Measurements from ENCODE around the gene ZBP1.

ZBP1 gene

DNA sequence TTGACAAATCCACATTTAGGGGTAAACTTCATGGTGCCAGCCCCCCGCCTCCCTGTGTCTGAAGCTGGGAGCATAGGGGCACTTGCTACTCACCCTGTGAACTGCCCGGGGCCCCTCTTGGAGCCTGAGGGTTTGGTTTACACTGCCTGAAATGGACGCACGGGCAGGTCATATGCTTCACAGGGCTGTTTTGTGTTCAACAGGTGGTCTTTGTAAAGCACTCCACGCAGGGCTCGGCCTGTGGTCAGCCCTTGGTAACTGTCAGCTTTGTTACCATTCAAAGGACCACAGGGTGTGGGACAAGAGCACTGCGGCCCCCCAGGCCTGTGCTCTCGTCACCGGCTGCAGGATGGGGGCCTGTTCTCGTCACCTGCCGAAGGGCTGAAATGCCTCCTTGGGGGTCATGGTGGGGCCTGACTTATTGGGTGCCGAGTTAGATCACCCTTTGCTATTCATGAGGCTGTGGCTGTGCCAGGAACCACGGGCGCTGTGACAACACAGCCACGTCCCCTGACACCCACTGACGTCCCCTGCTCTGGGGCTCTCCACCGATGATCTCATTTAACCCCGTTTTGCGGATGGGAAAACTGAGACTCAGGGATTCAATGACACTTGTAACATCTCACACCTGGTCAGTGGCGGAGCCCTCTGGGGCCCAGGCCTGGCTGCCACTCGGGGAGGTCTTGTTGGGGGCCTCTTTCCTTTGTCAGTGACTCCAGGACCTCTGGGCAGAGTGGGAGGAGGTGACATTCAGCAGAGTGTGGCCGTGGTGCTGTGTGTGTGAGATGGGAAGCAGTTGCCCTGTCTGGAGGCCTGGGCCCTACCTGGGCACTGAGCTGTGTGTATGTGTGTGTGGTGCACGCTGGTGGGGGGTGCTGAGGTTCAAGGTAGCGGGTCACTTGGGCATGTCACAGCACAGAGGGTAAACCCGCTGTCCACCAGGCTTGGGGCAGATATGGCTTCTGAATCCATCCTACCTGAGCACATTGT is 24.9 kb downstream of the ZBP1 start:
- H3K9me3 ChIP-seq (replicated peaks in 1 of 2; ENCODE audit: control insufficient read depth in 2 of 2, insufficient read depth in 1 of 2, low read depth in 1 of 2, low read length in 2 of 2): no peaks in the 10 kb centered on the region
- H3K36me3 ChIP-seq (replicated peaks in 1 of 2; ENCODE audit: control insufficient read depth in 2 of 2, insufficient read depth in 2 of 2, low read length in 2 of 2): no peaks in the 10 kb centered on the region
- H2BK5ac ChIP-seq (ENCODE audit: low read length): peak overlapping the region; percentile 57
- H3K23ac ChIP-seq (ENCODE audit: low read depth, low read length, poor library complexity): no peak overlapping the region
- no peak overlapping the region for H3K4me2 ChIP-seq (ENCODE audit: insufficient read depth, low read length, poor library complexity, severe bottlenecking)
- H2BK15ac ChIP-seq (ENCODE audit: low read length): peak overlapping the region; percentile 91
- peaks cover 0 to 7% of the 10 kb centered on the region in 2 donors for H3K4me1 ChIP-seq (ENCODE audit: control insufficient read depth in 2 of 2, insufficient read depth in 1 of 2, low read depth in 1 of 2, low read length in 2 of 2)
- H2AK5ac ChIP-seq (ENCODE audit: low read depth, low read length): peak overlapping the region; percentile 87
- H3K9ac ChIP-seq (ENCODE audit: low read depth, low read length, poor library complexity): peak overlapping the region; percentile 72
- H4K91ac ChIP-seq (ENCODE audit: low read depth, low read length, poor library complexity): peak overlapping the region; percentile 24
- DNase-seq (ENCODE audit: low spot score): no peak
- H2BK12ac ChIP-seq (ENCODE audit: low read length): peak overlapping the region; percentile 66
- peak overlapping the region; percentile 48 for H3K4ac ChIP-seq (ENCODE audit: low read length)
- H3K79me1 ChIP-seq (ENCODE audit: low read depth, low read length): no peaks in the 10 kb centered on the region
- peak overlapping the region; percentile 57 for H2BK120ac ChIP-seq (ENCODE audit: low read depth, low read length)
- H4K8ac ChIP-seq (ENCODE audit: low read depth, low read length): peak overlapping the region; percentile 58
- H3K27me3 ChIP-seq (ENCODE audit: control insufficient read depth in 3 of 3, insufficient read depth in 3 of 3, low read depth in 1 of 3, low read length in 3 of 3): peaks cover 0 to 36% (median 0%) of the 10 kb centered on the region in 3 experiments
- H3K27ac ChIP-seq (replicated peaks; ENCODE audit: low read length): no peak overlapping the region
- peak overlapping the region; percentile 70 for H3K18ac ChIP-seq (ENCODE audit: low read length)
- peak overlapping the region; percentile 66 for H3K14ac ChIP-seq (ENCODE audit: low read length)
- no CpG with 5 or more reads among the region's 25 CpGs for WGBS, 2 donors (ENCODE audit: extremely low coverage in 2 of 2, insufficient read length in 2 of 2, insufficient replicate concordance in 1 of 2)
- no peak overlapping the region for H3K4me3 ChIP-seq (ENCODE audit: low read length in 2 of 2)
- H2AFZ ChIP-seq (ENCODE audit: low read length): no peak overlapping the region

DNA sequence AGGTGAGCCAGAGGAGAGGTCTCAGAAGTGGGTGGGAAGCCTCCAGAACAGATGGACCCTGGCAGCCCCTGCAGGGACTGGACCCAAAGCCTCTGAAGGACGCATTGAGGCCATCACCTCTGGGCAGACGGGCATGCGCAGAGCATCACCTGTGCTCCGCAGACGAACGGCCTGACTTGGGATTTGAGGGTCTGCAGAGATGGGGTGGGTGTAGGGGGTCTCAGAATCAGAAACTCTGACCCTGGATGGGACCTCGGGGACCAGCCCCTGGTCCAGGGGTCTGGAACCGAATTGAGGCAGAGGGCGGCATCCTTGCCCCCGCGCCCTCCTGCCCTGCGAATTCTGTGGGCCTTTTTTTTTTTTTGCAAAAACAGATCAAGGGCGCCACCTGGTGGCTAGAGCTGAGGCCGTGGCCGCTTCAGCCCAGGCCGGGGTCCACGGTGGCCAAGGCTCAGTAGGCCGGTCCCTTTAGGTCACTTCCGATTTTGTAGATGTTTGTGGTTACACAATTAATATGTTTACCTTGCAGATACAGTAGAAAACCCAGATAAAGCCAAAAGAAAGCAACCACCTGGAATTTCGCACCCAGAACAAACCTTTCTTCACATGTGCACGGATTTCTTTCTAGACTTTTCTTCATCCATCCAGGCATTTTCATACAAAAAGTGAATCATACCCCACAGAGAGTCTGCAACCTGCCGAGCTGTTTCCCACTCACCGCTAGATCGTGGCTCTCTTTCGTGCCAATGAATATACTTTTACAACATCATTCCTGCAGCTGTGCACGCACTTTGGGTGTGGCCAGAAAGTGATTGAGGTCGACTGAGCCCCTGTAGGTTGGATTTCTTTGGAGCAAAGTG is 25.9 kb downstream of the ZBP1 start:
- Histone ChIP-seq H3K27me3 (ENCODE audit: control insufficient read depth in 3 of 3, insufficient read depth in 3 of 3, low read depth in 1 of 3, low read length in 3 of 3) (peaks cover 0 to 37% (median 0%) of the 10 kb centered on the region in 3 experiments), H3K4me1 (ENCODE audit: control insufficient read depth in 2 of 2, insufficient read depth in 1 of 2, low read depth in 1 of 2, low read length in 2 of 2) (peaks cover 0 to 7% of the 10 kb centered on the region in 2 donors), H3K4ac (ENCODE audit: low read length) (no peak overlapping the region), H4K91ac (ENCODE audit: low read depth, low read length, poor library complexity) (no peak overlapping the region), H2BK15ac (ENCODE audit: low read length) (no peak overlapping the region), H2AK5ac (ENCODE audit: low read depth, low read length) (peak overlapping the region; percentile 89), H3K9ac (ENCODE audit: low read depth, low read length, poor library complexity) (no peak overlapping the region), H3K14ac (ENCODE audit: low read length) (no peak overlapping the region), H3K9me3 (replicated peaks in 1 of 2; ENCODE audit: control insufficient read depth in 2 of 2, insufficient read depth in 1 of 2, low read depth in 1 of 2, low read length in 2 of 2) (no peaks in the 10 kb centered on the region), H2AFZ (ENCODE audit: low read length) (no peak overlapping the region), H3K79me1 (ENCODE audit: low read depth, low read length) (no peaks in the 10 kb centered on the region), H3K18ac (ENCODE audit: low read length) (peak overlapping the region; percentile 51), H3K27ac (replicated peaks; ENCODE audit: low read length) (no peak overlapping the region), H3K4me2 (ENCODE audit: insufficient read depth, low read length, poor library complexity, severe bottlenecking) (no peak overlapping the region), H2BK120ac (ENCODE audit: low read depth, low read length) (peak overlapping the region; percentile 57), H2BK12ac (ENCODE audit: low read length) (no peak overlapping the region), H2BK5ac (ENCODE audit: low read length) (no peak overlapping the region), H3K36me3 (replicated peaks in 1 of 2; ENCODE audit: control insufficient read depth in 2 of 2, insufficient read depth in 2 of 2, low read length in 2 of 2) (no peaks in the 10 kb centered on the region), H3K23ac (ENCODE audit: low read depth, low read length, poor library complexity) (no peak overlapping the region), H3K4me3 (ENCODE audit: low read length in 2 of 2) (no peak overlapping the region), H4K8ac (ENCODE audit: low read depth, low read length) (no peak overlapping the region)
- WGBS, 2 donors (ENCODE audit: extremely low coverage in 2 of 2, insufficient read length in 2 of 2, insufficient replicate concordance in 1 of 2): no CpG with 5 or more reads among the region's 27 CpGs
- peak; percentile 62 for DNase-seq (ENCODE audit: low spot score)

GRCh38 chr20:57593134-57593886 is 26.9 kb downstream of the ZBP1 start:
- WGBS, 2 donors (ENCODE audit: extremely low coverage in 2 of 2, insufficient read length in 2 of 2, insufficient replicate concordance in 1 of 2): no CpG with 5 or more reads among the region's 17 CpGs
- H3K23ac ChIP-seq (ENCODE audit: low read depth, low read length, poor library complexity): peak overlapping the region; percentile 43
- peak overlapping the region; percentile 73 for H2BK12ac ChIP-seq (ENCODE audit: low read length)
- H3K27me3 ChIP-seq (ENCODE audit: control insufficient read depth in 3 of 3, insufficient read depth in 3 of 3, low read depth in 1 of 3, low read length in 3 of 3): peaks cover 0 to 31% (median 0%) of the 10 kb centered on the region in 3 experiments
- no peak overlapping the region for H3K27ac ChIP-seq (replicated peaks; ENCODE audit: low read length)
- H3K18ac ChIP-seq (ENCODE audit: low read length): peak overlapping the region; percentile 85
- no peak overlapping the region for H4K91ac ChIP-seq (ENCODE audit: low read depth, low read length, poor library complexity)
- H2AFZ ChIP-seq (ENCODE audit: low read length): no peak overlapping the region
- H3K14ac ChIP-seq (ENCODE audit: low read length): peak overlapping the region; percentile 6
- H3K9me3 ChIP-seq (replicated peaks in 1 of 2; ENCODE audit: control insufficient read depth in 2 of 2, insufficient read depth in 1 of 2, low read depth in 1 of 2, low read length in 2 of 2): no peaks in the 10 kb centered on the region
- H2AK5ac ChIP-seq (ENCODE audit: low read depth, low read length): peak overlapping the region; percentile 89
- H3K4me3 ChIP-seq (ENCODE audit: low read length in 2 of 2): no peak overlapping the region
- H4K8ac ChIP-seq (ENCODE audit: low read depth, low read length): peak overlapping the region; percentile 92
- no peak overlapping the region for H2BK120ac ChIP-seq (ENCODE audit: low read depth, low read length)
- H3K4me1 ChIP-seq (ENCODE audit: control insufficient read depth in 2 of 2, insufficient read depth in 1 of 2, low read depth in 1 of 2, low read length in 2 of 2): peaks cover 0 to 6% of the 10 kb centered on the region in 2 donors
- H3K36me3 ChIP-seq (replicated peaks in 1 of 2; ENCODE audit: control insufficient read depth in 2 of 2, insufficient read depth in 2 of 2, low read length in 2 of 2): no peaks in the 10 kb centered on the region
- H3K9ac ChIP-seq (ENCODE audit: low read depth, low read length, poor library complexity): no peak overlapping the region
- H3K4me2 ChIP-seq (ENCODE audit: insufficient read depth, low read length, poor library complexity, severe bottlenecking): no peak overlapping the region
- peak overlapping the region; percentile 76 for H3K4ac ChIP-seq (ENCODE audit: low read length)
- no peak overlapping the region for H2BK15ac ChIP-seq (ENCODE audit: low read length)
- H2BK5ac ChIP-seq (ENCODE audit: low read length): peak overlapping the region; percentile 13
- DNase-seq (ENCODE audit: low spot score): no peak
- no peaks in the 10 kb centered on the region for H3K79me1 ChIP-seq (ENCODE audit: low read depth, low read length)

All from neuronal stem cell (in vitro differentiated cells).